NOMO-1 (cell line): ENCODE results near the gene POLR1E.

Experiments used
- DNase-seq, 2 experiments: peaks; one replicate each; lab custom pipeline; 2025; ENCODE audit not compliant: unreplicated experiment in 2 of 2; lab: John Stamatoyannopoulos, UW

POLR1E gene

DNA sequence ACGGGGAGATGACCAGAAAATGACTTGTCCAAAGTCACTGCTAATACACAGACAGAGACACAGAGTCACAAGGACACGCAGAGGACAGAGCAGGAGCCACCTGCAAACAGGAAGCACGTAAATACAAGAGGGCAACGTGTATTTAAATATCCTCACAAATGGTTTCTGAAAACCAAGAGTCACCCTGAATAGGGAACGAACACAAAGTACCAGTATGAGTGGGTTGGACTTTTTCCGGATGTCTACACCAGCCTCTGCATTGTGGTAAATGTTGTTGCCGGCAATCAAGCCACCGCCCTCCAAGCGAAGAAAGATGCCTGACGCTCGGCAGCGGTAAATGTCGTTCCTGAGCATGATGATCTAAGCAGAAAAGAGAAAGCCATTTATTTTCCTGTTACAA, 46.0 kb downstream of the POLR1E start:
- DNase-seq, result no peak

DNA sequence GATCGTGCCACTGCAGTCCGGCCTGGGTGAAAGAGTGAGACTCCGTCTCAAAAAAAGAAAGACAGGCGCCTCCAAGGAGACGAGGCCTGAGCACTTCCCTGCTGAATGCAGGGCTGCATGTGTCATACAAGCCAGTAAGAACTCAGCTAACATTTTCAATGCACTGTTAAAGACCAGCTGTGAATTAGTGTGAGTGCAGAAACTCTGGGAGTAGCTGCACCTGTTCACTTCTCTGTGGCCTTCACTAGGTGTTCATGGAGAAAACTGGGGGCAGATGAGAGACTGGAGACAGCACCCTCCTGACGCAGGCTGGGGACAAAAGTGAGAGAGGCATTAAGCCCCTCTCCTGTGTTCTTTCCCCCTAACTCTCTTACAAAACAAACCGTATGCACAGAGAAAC, 48.7 kb downstream of the POLR1E start:
- no peak for DNase-seq

- DNase-seq, result no peak
These were observed 49.2 kb downstream of the POLR1E start for GRCh38 chr9:37534901-37535300.

GRCh38 chr9:37538099-37538498, 52.4 kb downstream of the POLR1E start:
- DNase-seq, result no peak

DNA sequence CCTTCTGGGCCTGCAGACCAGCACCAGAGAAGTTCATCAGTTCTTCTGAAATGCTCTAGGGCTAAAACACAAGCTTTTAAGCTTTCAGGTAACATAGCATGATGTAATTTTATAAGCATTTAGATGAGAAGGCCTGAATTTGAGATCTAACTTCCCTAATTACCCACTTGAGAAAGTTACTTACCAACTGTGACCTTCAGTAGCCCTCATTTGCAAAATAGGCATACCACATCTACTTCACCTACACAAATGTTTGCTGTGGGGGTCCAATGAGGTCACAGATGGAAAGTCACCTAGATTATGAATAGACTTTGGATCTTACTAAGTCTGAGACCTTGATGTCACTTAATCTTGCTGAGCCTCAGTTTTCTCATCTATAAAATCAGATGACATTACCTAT, 53.9 kb downstream of the POLR1E start:
- no peak for DNase-seq

GRCh38 chr9:37540634-37541033, 54.9 kb downstream of the POLR1E start:
- no peak for DNase-seq

- no peak for DNase-seq
These were observed 55.7 kb downstream of the POLR1E start for GRCh38 chr9:37541465-37541864.

DNA sequence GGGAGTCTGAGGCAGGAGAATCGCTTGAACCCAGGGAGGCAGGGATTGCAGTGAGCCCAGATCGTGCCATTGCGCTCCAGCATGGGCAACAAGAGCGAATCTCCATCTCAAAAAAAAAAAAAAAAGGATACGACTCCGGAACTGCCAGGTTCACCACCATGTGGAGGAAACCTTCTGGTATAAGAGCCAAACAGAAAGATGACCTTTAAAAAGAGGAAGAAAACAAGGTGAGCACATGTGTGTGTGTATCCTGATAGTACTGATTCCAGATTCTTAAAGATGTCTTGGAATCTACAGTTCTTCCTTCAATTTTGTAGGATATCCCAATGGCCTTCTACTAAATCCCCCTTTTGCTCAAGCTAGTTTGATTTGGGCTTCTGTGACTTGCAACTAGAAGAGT, 56.7 kb downstream of the POLR1E start:
- no peak for DNase-seq

DNA sequence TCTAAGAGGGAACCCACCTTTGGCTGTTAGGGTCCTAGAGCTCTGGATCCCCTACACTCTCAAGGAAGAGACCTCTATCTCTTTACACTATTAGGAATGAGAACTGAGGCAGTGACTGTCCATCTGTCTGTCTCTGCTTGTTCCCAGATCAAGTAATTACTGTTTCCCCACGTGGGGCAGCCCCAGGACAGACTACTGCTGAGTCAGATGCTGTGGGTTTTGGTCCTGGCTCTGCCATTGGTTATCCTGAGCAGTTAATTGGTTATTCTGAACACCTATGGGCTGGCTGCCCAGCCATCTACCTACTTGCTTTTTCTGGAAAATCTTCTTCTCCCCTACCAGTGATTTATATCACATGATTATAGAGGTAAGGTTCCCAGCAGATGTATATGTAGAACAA, 57.1 kb downstream of the POLR1E start:
- no peak for DNase-seq

GRCh38 chr9:37543468-37543867, 57.7 kb downstream of the POLR1E start:
- no peak for DNase-seq

GRCh38 chr9:37547328-37547878, 61.7 kb downstream of the POLR1E start:
- DNase-seq, result no peak

DNA sequence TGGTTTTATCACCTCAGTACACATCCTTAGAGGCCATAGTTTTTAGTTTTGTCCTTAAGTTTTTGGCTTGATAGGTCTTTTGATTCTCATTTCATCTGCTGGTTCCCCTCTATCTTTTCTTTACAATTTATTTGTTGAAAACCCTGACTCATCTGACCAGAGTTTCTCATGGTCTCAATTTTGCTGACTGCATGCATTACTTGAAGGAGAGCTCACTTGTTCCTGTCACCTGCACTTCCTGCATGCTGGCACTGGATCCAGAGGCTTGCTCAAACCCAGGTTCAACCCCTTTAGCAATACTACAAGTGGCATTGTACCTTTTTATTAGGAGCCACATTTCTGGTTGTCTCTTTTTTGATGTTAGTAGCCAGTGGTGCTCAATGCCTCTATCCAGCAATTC, 63.8 kb downstream of the POLR1E start:
- no peak for DNase-seq

GRCh38 chr9:37550781-37551180, 65.0 kb downstream of the POLR1E start:
- DNase-seq, result no peak

GRCh38 chr9:37551468-37551867, 65.7 kb downstream of the POLR1E start:
- DNase-seq, result no peak

DNA sequence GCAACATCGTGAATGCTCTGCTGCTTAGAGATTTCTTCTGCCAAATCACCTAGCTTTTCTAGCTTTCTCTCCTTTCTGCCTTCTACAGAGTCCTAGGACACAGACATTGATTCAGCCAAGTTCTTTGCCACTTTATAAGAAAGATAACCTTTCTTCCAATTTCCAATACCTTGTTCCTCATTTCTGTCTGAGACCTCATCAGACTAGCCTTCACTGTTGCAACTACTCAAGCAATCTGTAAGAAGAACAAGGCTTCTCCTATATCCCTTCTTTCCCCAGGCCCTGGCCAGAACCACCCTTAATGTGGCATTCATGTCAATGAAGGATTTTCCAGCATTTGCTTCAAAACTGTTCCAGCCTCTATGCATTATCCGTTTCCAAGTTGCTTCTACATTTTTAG, 66.1 kb downstream of the POLR1E start:
- DNase-seq, result no peak
